Epithelial cell of prostate (primary cell): ENCODE measurements around the gene ST6GAL1.

ENCODE experiments used
- DNase-seq: peaks from one replicate; pipeline ENCODE4 v3.0.0-alpha.2; 2011; ENCODE audit warnings: low read depth, low spot score
- H3K27ac ChIP-seq: fragments of 450-650 bp; 2 replicates; pipeline ENCODE4 v1.5.1; 2017; ENCODE audit warnings: mild to moderate bottlenecking

The ST6GAL1 gene

GRCh38 chr3:187086831-187087230, 156.5 kb downstream of the ST6GAL1 start:
- no peak overlapping the region for H3K27ac ChIP-seq
- DNase-seq, result no peak

GRCh38 chr3:187088701-187089100, 158.4 kb downstream of the ST6GAL1 start:
- H3K27ac ChIP-seq, result no peak overlapping the region
- no peak for DNase-seq

- DNase-seq, result no peak
- H3K27ac ChIP-seq, result no peak overlapping the region
These were observed 163.0 kb downstream of the ST6GAL1 start for GRCh38 chr3:187093320-187093719.

- peak; percentile 5 for DNase-seq
These were observed 168.7 kb downstream of the ST6GAL1 start for GRCh38 chr3:187098923-187099512.

GRCh38 chr3:187101184-187102072, 171.1 kb downstream of the ST6GAL1 start:
- no peak overlapping the region for H3K27ac ChIP-seq
- no peak for DNase-seq

More at GRCh38 chr3:187098923-187099512, 168.7 kb downstream of the ST6GAL1 start:
- no peak overlapping the region for H3K27ac ChIP-seq

GRCh38 chr3:187102073-187102634, 171.8 kb downstream of the ST6GAL1 start:
- no peak overlapping the region for H3K27ac ChIP-seq
- no peak for DNase-seq

- DNase-seq, result no peak
- H3K27ac ChIP-seq, result no peak overlapping the region
These were observed 172.9 kb downstream of the ST6GAL1 start for GRCh38 chr3:187103251-187103650.

- no peak for DNase-seq
- no peak overlapping the region for H3K27ac ChIP-seq
These were observed 174.0 kb downstream of the ST6GAL1 start for GRCh38 chr3:187104342-187104741.

GRCh38 chr3:187104933-187105332, 174.6 kb downstream of the ST6GAL1 start:
- H3K27ac ChIP-seq, result no peak overlapping the region
- DNase-seq, result no peak

- no peak for DNase-seq
- H3K27ac ChIP-seq, result no peak overlapping the region
These were observed 175.4 kb downstream of the ST6GAL1 start for GRCh38 chr3:187105700-187106099.

- no peak for DNase-seq
- no peak overlapping the region for H3K27ac ChIP-seq
These were observed 177.7 kb downstream of the ST6GAL1 start for GRCh38 chr3:187107989-187108388.

GRCh38 chr3:187110156-187110555, 179.8 kb downstream of the ST6GAL1 start:
- no peak for DNase-seq
- H3K27ac ChIP-seq, result no peak overlapping the region

- no peak overlapping the region for H3K27ac ChIP-seq
- DNase-seq, result no peak
These were observed 182.8 kb downstream of the ST6GAL1 start for GRCh38 chr3:187112934-187113793.

- no peak for DNase-seq
These were observed 184.2 kb downstream of the ST6GAL1 start for GRCh38 chr3:187114511-187114910.

GRCh38 chr3:187120326-187120725, 190.0 kb downstream of the ST6GAL1 start:
- H3K27ac ChIP-seq, result no peak overlapping the region
- no peak for DNase-seq

More at GRCh38 chr3:187114511-187114910, 184.2 kb downstream of the ST6GAL1 start:
- no peak overlapping the region for H3K27ac ChIP-seq

GRCh38 chr3:187122261-187122660, 191.9 kb downstream of the ST6GAL1 start:
- no peak overlapping the region for H3K27ac ChIP-seq
- DNase-seq, result no peak

GRCh38 chr3:187125319-187126031, 195.1 kb downstream of the ST6GAL1 start:
- no peak for DNase-seq
- H3K27ac ChIP-seq, result no peak overlapping the region
